GM13977 (cell line): ENCODE results near the gene ETS2.

Experiments
- DNase-seq: peaks from one replicate; pipeline ENCODE4 v3.0.0; 2012; ENCODE audit warnings: low spot score
- CTCF ChIP-seq: IDR thresholded peaks from 2 replicates; pipeline ENCODE4 v1.5.1; 2012; ENCODE audit warnings: mild to moderate bottlenecking, control low read depth; ENCODE audit not compliant: insufficient read depth; ENCODE audit errors: extremely low read depth, missing control alignments
- in situ Hi-C: fragments of 300-500 bp; cut with MboI; formaldehyde crosslinking; loops from one replicate; pipeline ENCODE4 v1.12.0; 2022; ENCODE audit warnings: low sequenced_read_pairs, low pct_unique_long_range_greater_than_20kb, mixed read lengths, inconsistent platforms; ENCODE audit not compliant: unreplicated experiment

ETS2 gene

GRCh38 chr21:38814126-38815059 is 8.7 kb downstream of the ETS2 start:
- in situ Hi-C loops: no loop called here

DNA sequence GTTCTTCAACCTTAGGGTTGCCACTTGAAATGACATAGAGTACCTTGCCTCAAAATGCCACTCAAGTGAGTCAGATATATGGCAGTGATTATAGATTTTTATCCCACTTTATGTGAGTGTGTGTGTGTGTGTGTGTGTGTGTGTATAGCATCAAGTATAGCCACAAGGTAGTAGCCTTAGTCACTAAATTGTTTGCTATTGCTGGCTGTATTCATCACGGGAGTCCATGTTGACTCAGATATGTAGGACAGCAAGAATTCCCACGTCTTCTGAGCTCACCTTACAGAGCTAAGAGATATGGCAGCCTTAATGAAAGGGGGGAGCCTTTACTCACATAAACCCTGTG is 9.3 kb downstream of the ETS2 start:
- no peak for DNase-seq
- no peak for TF ChIP-seq CTCF
- in situ Hi-C loops: no loop called here

More at GRCh38 chr21:38814126-38815059, 8.7 kb downstream of the ETS2 start:
- DNase-seq: no peak
- no peak for TF ChIP-seq CTCF

- TF ChIP-seq CTCF: no peak
- no peak for DNase-seq
- in situ Hi-C loops: no loop called here
These were observed 10.8 kb downstream of the ETS2 start for GRCh38 chr21:38816400-38816977.

- in situ Hi-C loops: no loop called here
- DNase-seq: no peak
- no peak for TF ChIP-seq CTCF
These were observed 11.9 kb downstream of the ETS2 start for GRCh38 chr21:38817371-38818324.

- no peak for DNase-seq
- no peak for TF ChIP-seq CTCF
- in situ Hi-C loops: no loop called here
These were observed 12.6 kb downstream of the ETS2 start for GRCh38 chr21:38818325-38818723.

DNA sequence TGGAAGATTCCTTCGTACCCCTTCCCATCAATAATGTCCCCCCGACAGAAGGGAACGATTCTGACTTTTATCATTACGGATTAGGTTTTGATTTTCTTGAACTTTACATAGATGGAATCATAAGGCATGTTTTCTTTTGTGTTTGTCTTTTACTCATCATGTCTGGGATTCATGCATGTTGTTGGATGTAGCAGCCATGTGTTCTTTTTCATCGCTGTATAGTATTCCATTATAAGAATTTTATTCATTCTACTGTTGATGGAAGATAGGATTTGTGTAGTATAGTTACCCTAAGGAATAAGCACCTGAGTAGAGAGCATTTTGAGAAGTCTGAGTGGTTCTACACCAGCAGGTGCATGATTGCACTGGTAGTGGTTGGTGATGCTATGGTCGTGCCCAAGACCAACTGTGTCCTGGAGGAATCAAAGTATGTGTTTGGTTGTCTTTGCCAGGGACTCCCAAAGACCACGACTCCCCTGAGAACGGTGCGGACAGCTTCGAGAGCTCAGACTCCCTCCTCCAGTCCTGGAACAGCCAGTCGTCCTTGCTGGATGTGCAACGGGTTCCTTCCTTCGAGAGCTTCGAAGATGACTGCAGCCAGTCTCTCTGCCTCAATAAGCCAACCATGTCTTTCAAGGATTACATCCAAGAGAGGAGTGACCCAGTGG is 13.5 kb downstream of the ETS2 start:
- no peak for DNase-seq

More for the DNA sequence above, 13.5 kb downstream of the ETS2 start:
- in situ Hi-C loops: no loop called here
- no peak for TF ChIP-seq CTCF
